SK-N-MC (cell line): ENCODE results near the gene THADA.
A peak's percentile ranks its signal among the peaks of the same experiment; 100 is the strongest.

Experiments
- DNase-seq: peaks from one replicate; pipeline ENCODE4 v3.0.0-alpha.2; 2011; ENCODE audit warnings: low read depth, low spot score
- H3K27ac ChIP-seq: fragments of 200-600 bp; sonication (generic); 2 replicates; pipeline ENCODE4 v1.5.1; 2016; ENCODE audit warnings: mixed run types
- H3K36me3 ChIP-seq: fragments of 200-600 bp; sonication (generic); 2 replicates; pipeline ENCODE4 v1.6.1; 2017; ENCODE audit warnings: antibody characterized with exemption, low read length, mixed read lengths; ENCODE audit not compliant: insufficient read depth
- H3K4me3 ChIP-seq: fragments of 200-600 bp; sonication (generic); 2 replicates; pipeline ENCODE4 v1.5.1; 2016
- H3K9ac ChIP-seq: fragments of 200-600 bp; sonication (generic); 2 replicates; pipeline ENCODE4 v1.8.0; 2017; ENCODE audit warnings: mixed run types, mixed read lengths; ENCODE audit not compliant: insufficient read length
- H3K9me3 ChIP-seq: fragments of 200-600 bp; sonication (generic); 2 replicates; pipeline ENCODE4 v1.6.1; 2017; ENCODE audit warnings: low read depth, mild to moderate bottlenecking, antibody characterized with exemption, low read length, moderate library complexity, mixed read lengths
- EZH2 ChIP-seq: fragments of 200-600 bp; sonication (generic); IDR thresholded peaks from one replicate; pipeline ENCODE4 v1.6.1; 2017; ENCODE audit warnings: antibody characterized with exemption
- FOXP2 ChIP-seq: optimal IDR thresholded peaks from 2 replicates; pipeline ENCODE3; 2011; ENCODE audit warnings: mild to moderate bottlenecking, moderate library complexity; ENCODE audit not compliant: insufficient read depth; ENCODE audit errors: extremely low read length, control extremely low read depth
- POLR2AphosphoS5 ChIP-seq: IDR thresholded peaks from 2 replicates; pipeline ENCODE4 v1.6.1; 2012; ENCODE audit warnings: mild to moderate bottlenecking, low read depth, low read length, borderline replicate concordance

THADA gene

DNA sequence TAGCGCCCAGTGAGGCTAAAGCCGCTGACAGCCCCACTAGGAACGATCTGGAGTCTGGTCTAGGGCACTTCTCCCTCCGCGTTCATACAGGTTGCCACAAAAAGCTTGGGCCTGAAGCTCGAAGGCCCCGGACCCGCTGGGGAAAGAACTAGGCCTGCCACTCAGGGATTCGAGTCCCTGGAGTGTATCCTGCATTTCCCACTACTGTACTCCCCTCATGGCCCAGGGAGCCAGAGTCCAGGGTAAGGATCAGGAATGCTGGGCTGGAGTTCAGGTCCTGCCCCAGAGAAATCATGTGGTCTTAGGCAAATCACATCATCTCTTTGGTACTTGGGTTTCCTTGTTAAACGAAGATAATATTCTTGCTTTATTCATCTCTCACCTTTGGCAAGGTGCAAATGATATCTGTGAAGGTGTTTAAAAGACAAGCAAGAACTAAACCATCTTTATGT, 368.0 kb downstream of the THADA start:
- Histone ChIP-seq H3K4me3 (no peak overlapping the region), H3K9ac (no peak overlapping the region), H3K27ac (no peak overlapping the region), H3K36me3 (peaks cover 10% of the 10 kb centered on the region), H3K9me3 (no peaks in the 10 kb centered on the region)
- TF ChIP-seq FOXP2 = no peak
- no peak for TF ChIP-seq EZH2
- no peak for TF ChIP-seq POLR2AphosphoS5
- no peak for DNase-seq

DNA sequence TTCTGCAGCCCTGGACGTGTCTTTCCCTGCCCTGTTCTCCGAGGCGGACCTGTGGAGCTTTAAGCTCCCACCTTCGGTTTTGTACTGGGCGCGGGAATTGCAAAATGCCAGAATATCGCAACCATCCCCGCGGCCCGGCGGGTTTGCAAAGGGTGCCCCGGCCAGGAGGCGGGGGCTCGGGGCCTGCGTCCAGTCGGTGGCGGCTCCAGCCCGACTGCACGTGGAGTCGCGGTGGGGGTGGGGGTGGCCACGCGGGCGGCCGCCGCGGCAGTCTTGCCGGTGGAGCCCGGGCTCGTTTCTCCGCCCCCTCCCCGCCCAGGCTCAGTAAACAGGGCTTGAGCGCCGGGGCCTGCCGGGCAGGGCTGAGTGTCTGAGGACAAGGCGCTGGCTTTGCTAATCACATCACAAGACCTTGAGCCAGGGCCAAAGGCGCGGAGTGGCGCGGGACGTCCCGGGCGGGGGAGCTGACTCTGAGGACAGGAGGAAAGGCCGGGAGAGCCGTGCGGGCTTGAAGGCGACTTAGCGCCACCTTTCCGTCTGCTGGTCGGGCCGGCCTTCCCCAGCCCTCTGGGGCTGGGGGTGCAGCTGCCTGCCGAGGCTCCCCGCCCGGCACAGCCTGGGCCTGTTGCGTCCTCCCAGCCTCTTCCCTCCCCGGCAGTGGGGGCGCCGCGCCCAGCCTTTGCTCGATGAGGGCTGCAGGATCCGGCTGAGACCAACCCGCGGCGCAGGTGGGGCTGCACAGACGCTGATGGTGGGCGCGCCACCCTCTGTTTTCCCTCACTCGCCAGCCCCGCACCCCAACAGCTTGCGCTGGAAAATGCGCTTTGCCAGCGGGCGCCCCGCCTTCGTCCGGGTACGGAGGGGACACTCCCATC, 368.6 kb downstream of the THADA start:
- no peak for TF ChIP-seq FOXP2
- no peak for TF ChIP-seq EZH2
- no peak for TF ChIP-seq POLR2AphosphoS5
- Histone ChIP-seq H3K36me3 (peaks cover 10% of the 10 kb centered on the region), H3K9me3 (no peaks in the 10 kb centered on the region), H3K4me3 (peak overlapping the region; percentile 97), H3K27ac (peak overlapping the region; percentile 76; the same call in 1 of the 2 replicates), H3K9ac (peak overlapping the region; percentile 85)
- DNase-seq = no peak

DNA sequence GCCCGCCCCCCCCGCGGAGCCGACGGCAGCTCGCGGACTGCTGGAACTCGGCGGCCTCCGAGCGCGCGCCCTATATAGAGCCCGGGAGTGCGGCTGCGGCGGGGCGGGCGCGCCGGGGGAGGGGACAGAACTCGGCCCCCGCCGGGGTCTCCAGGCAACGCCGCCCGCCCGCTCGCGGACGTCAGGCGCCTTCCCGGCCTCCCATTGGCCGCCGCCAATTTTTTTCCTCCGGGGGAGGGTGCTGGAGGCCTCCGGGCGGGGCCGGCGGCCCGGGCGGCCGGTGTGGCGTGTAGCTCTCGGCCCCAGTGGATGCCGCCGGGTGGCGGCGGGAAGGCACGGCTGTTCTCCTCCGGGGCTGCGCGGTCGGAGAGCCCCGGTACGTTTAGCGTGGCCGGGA, 369.3 kb downstream of the THADA start, which contains the start of gene ZFP36L2:
Gene ZFP36L2, minus strand, starts transcription at position 49 of the 397 bp plus-strand sequence. CDS start 291 bp downstream, outside the sequence.
- peak within 1 kb of the TSS; percentile 85 for H3K9ac ChIP-seq
- peak within 1 kb of the TSS; percentile 76 for H3K27ac ChIP-seq
- no peaks in the 10 kb centered on the region for H3K9me3 ChIP-seq
- H3K4me3 ChIP-seq = peak within 1 kb of the TSS; percentile 97
- DNase-seq = no peak
- TF ChIP-seq EZH2 (no peak), POLR2AphosphoS5 (peak; percentile 89), FOXP2 (peak; percentile 46)
- H3K36me3 ChIP-seq = peaks cover 10% of the 10 kb centered on the region

DNA sequence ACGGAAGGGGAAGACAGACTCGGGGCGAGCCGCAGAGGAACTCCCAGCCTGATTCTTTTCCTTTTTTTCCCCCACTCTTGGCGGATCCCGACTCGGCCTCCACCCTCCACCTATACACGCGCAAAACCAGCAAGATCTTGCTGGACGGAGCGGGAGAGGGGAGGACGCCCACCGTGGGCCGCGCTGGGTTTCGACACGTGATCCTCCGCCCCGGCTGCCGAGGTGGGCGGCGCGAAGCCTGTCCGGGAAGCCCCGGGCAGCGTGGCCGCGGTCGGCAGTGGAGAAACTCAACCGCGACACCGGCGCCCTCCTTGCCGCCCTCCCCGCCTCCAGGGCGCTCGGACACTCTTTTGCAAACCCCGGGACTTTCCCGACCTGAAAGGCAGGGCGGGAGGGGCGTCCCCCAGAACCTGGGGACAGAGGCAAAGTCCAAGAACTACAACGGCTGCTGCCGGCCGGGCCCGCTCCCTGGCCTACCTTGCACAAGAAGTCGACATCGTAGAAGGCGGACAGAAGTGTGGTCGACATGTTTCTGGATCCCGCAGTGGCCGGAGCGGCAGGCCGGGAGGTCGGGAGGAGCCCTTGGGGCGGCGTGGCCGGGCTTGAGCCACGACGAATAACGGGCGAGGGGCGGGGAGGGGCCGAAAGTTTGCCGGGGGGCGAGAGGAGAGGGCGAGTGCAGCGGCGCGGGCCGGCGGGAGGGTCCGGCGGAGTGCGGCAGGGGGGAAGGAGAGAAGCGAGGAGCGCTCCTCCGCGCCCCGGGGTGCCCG, 369.9 kb downstream of the THADA start:
- H3K9me3 ChIP-seq = no peaks in the 10 kb centered on the region
- peak overlapping the region; percentile 85 for H3K9ac ChIP-seq
- TF ChIP-seq EZH2 (no peak), POLR2AphosphoS5 (peak; percentile 59; the same call in 1 of the 2 replicates)
- no peak for DNase-seq
- H3K36me3 ChIP-seq = peaks cover 10% of the 10 kb centered on the region
- H3K27ac ChIP-seq = peak overlapping the region; percentile 64
- peak overlapping the region; percentile 97 for H3K4me3 ChIP-seq

DNA sequence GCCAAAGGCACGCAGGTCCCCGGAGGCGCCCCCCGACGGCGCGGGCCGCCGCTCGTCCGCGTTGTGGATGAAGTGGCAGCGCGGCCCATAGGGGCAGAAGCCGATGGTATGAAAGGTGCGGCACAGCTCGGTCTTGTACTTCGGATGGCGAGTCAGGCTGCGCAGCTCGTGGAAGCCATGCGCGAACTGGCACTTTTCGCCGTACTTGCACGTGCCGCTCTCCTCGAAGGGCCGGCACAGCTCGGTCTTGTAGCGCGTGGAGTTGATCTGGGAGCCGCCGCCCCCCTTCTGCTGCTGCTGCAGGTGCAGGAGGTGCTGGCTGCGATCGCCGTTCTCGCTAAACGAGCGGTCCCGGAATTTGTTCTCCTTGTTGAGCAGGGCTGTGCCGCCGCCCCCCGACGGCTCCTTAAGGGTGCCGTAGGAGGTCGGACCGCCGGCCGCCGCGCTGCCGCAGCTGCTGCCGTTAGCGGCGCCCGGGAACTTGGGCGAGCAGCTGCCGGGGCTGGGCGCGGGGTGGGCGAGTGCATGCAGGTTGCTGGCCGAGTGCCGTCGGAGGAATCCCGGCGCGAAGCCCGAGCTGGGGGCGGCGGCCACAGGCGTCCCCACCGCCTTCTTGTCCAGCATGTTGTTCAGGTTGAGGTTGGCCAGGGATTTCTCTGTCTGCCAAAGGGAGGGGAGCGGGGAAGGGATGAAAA, 370.6 kb downstream of the THADA start:
- no peak for TF ChIP-seq FOXP2
- no peak for TF ChIP-seq POLR2AphosphoS5
- no peak for TF ChIP-seq EZH2
- Histone ChIP-seq H3K4me3 (peak overlapping the region; percentile 97), H3K27ac (no peak overlapping the region), H3K36me3 (peaks cover 10% of the 10 kb centered on the region), H3K9ac (peak overlapping the region; percentile 85), H3K9me3 (no peaks in the 10 kb centered on the region)
- DNase-seq = no peak

DNA sequence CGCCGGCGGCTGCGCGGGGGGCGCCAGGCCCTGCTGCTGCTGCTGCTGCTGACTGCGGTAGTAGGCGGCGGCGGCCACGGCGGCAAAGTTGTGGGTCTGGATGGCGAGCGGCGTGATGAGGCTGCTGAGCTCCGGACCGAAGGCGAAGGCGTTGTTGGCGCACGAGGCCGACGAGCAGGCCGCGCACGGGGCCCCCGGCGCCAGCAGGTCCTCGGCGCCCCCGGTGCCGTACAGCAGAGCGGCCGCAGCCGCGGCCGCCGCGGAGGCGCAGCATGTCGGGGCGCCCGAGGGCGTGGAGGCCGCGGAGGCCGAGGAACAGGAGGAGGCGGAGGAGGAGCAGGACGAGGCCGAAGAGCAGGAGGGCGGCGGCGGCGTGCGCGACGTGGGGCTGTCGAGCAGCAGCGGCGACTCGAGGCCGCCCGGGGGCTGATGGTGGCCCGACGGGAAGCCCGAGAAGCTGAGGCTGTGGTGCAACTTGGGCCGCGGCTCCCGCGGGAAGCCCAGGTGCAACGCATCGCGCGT, 371.2 kb downstream of the THADA start:
- DNase-seq = no peak
- Histone ChIP-seq H3K27ac (no peak overlapping the region), H3K9me3 (no peaks in the 10 kb centered on the region), H3K9ac (no peak overlapping the region), H3K4me3 (peak overlapping the region; percentile 97), H3K36me3 (peaks cover 10% of the 10 kb centered on the region)
- TF ChIP-seq FOXP2 (no peak), EZH2 (no peak), POLR2AphosphoS5 (no peak)

DNA sequence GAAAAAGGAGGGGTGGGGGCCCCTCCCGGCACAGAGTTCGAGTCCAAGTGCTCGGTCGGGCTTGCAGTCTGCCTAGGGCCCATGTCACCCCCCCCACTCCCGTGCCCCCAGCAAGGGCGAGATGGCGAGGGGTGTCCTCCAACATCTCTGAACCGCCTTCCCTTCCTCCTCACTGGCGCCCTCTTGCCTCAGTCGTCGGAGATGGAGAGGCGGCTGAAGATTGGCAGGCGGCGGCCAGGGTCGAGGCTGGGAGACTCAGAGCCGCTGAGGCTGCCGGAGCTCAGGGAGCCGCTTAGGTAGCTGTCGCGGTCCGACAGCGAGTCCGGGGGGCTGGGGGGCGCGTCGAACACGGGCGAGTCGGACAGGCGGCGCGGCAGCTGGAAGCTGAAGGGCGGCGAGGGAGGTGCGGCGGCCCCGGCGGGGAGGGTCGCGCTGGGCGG, 371.7 kb downstream of the THADA start:
- TF ChIP-seq POLR2AphosphoS5 = no peak
- TF ChIP-seq EZH2 = no peak
- no peak for TF ChIP-seq FOXP2
- no peaks in the 10 kb centered on the region for H3K9me3 ChIP-seq
- H3K9ac ChIP-seq = no peak overlapping the region
- DNase-seq = no peak
- H3K4me3 ChIP-seq = peak overlapping the region; percentile 59
- peaks cover 10% of the 10 kb centered on the region for H3K36me3 ChIP-seq
- no peak overlapping the region for H3K27ac ChIP-seq
